ENCODE results near the gene MAPK7.

The MAPK7 gene

DNA sequence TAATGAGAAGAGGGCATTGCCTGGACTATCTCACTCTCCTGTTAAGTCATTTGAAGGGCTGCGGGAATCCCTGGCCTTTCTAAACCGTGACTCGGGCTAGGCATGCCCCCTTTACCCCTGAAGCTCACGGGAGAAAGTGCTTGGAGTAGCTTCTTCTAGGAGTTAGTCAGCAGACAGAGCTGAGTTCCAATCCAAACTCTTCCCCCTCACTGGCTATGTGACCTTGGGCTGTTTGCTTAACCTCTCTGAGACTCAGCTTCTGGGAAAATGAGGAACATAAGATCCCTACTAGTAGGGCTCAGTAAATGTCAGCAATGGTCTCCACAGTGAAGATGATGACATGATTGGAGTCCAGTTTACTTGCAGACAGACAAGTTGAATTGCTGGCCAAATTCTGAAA lies 10.1 kb upstream of the MAPK7 start:
- DNase-seq (ENCODE audit: low read depth in 2 of 2) = peak in 1 of 2 donors; percentile 50
- H3K4me3 ChIP-seq (replicated peaks in 1 of 2; ENCODE audit: low read depth in 2 of 2, low read length in 2 of 2) = no peak overlapping the region
- TF ChIP-seq, protein P1, sequence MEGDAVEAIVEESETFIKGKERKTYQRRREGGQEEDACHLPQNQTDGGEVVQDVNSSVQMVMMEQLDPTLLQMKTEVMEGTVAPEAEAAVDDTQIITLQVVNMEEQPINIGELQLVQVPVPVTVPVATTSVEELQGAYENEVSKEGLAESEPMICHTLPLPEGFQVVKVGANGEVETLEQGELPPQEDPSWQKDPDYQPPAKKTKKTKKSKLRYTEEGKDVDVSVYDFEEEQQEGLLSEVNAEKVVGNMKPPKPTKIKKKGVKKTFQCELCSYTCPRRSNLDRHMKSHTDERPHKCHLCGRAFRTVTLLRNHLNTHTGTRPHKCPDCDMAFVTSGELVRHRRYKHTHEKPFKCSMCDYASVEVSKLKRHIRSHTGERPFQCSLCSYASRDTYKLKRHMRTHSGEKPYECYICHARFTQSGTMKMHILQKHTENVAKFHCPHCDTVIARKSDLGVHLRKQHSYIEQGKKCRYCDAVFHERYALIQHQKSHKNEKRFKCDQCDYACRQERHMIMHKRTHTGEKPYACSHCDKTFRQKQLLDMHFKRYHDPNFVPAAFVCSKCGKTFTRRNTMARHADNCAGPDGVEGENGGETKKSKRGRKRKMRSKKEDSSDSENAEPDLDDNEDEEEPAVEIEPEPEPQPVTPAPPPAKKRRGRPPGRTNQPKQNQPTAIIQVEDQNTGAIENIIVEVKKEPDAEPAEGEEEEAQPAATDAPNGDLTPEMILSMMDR (IDR thresholded peaks at IDR 0.05; ENCODE audit: low read depth, low read length) = no peak

DNA sequence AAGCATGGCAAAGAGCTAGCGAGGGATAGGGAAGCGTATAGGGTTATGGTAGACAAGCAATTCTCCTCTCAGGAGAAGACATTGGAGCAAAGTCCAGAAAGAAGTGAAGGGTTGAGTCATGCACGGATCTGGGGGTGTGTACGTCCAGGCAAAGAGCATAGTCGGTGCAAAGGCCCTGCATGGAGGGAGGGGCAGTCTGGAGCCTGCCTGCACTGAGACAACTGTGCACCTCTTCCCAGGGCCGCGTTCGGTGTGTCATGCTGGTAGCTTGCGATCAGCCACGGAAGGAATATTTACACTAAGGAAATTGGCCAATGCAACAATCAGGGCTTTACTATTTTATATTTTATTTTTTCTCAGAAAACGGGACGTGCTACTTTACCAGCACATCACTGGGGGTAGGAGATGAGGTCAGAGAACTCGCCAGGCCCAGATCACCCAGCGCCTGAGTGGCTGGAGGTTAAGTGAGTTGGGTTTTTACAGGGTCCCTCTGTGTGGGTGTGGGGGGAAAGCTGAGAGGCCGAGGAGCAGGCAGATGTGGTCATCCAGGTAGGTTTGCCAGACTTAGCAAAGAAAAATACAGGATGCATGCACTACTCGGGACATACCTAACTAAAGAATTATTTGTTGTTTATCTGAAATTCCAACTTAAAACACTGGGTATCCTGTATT lies 9.1 kb upstream of the MAPK7 start:
- TF ChIP-seq, protein P1 (IDR thresholded peaks at IDR 0.05; ENCODE audit: low read depth, low read length) = no peak
- H3K4me3 ChIP-seq (replicated peaks in 1 of 2; ENCODE audit: low read depth in 2 of 2, low read length in 2 of 2) = no peak overlapping the region
- no peak for DNase-seq (ENCODE audit: low read depth in 2 of 2)

DNA sequence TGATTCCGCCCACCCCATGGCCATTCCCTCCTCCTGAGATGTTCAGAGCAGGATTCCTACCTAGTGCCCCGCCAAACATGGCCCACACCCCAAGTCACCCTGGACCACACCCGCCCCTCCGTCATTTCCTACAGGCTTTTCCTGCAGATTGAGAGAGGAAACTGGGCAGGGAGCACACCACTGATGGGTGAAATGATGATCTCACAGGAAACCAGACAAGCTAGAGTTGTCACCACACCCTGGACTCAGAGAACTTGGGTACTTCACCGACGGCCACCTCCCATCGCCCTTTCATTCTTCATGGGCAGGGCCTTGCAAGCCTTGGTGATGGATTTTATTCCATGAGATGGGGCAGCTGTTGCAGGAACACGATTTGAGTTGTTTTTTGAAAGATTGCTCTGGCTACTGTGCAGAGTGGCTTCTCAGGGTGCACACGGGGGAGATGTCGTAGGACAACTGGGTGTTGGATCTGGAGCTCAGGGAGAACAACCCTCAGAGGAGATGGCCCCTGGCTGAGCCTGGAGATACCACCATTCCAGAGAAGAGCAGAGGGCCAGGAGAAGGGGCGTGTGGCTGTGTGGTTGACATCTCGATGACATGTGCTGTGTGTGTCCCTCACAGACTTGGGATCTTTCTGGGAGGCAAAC lies 8.3 kb upstream of the MAPK7 start:
- DNase-seq (ENCODE audit: low read depth in 2 of 2) = peak in 1 of 2 donors; percentile 31
- H3K4me3 ChIP-seq (replicated peaks in 1 of 2; ENCODE audit: low read depth in 2 of 2, low read length in 2 of 2) = no peak overlapping the region
- TF ChIP-seq, protein P1 (IDR thresholded peaks at IDR 0.05; ENCODE audit: low read depth, low read length) = no peak

DNA sequence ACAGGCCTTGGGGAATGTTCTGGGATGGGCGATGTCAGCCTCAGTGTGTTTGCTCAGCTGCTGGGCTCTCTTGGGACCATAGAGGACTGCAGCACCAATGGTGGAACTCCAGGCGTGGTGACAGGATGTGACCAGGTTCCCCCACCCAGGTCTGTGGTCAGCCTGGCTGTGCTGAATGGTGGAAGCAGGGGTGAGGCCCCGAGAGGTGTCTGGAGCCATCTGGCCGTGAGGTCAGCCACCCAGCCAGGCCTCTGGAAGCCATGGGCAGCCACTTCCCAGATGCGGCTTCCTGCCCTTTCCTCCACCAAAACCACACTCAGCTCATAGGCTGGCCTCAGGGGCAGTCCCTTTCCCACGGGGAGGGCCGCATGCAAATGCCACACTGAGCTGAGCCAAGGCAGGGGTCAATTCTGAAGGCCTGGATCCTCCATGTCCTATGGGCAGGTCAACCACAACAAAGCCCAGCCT lies 7.8 kb upstream of the MAPK7 start:
- peak in 1 of 2 donors; percentile 61 for DNase-seq (ENCODE audit: low read depth in 2 of 2)
- no peak overlapping the region for H3K4me3 ChIP-seq (replicated peaks in 1 of 2; ENCODE audit: low read depth in 2 of 2, low read length in 2 of 2)
- TF ChIP-seq, protein P1 (IDR thresholded peaks at IDR 0.05; ENCODE audit: low read depth, low read length) = no peak

DNA sequence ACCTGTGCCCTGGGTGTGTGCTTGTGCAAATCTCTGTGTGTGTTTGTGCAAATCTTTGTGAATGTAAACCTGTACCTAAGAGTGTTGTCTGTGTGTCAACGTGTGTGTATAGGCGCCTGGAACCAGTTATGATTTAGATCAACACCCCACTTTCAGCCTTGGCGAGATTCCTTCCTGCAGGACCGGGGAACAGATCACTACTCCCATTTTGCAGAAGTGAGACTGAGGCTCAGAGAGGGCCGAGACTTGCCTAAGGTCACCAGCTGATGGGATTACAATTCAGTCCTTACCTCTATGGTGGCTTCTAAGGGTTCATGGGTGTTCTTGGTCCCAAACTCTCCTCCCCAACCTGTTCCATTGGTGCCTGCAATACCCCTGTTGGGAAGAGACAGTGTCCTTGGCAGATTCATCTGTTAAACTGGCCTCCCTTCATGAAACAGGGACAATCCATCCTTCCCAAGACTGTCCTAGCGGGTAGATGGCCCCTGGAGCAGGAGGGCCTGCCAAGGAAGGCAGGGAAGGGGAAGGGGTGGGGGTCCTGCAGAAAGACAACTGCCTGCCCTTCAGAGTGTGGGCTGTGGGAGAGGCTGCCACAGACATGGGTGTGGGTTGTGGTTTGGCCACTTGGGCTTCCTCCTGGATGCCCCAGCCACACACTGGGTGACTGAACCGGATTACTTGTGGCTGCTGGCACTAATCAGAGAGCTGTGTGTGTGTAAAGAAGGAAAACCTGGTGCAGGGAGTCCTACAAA lies 6.9 kb upstream of the MAPK7 start:
- DNase-seq (ENCODE audit: low read depth in 2 of 2) = no peak
- TF ChIP-seq, protein P1 (IDR thresholded peaks at IDR 0.05; ENCODE audit: low read depth, low read length) = no peak
- H3K4me3 ChIP-seq (replicated peaks in 1 of 2; ENCODE audit: low read depth in 2 of 2, low read length in 2 of 2) = no peak overlapping the region

DNA sequence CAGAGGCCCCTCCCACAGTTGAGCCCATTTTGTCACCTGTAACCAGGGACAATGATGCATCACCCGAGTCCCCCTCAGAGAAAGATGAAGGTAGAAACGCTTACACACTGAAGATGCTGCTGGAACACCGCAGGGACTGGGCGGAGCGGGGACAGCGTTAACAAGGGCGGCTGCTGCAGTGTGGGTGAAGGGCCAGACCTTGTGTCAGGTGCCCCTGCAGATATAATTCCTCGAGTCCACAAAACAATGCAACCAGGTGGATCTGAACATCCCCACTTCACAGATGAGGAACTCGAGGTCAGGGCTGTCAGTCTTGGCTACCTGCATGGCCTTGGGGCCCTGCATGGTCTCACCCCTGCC lies 6.3 kb upstream of the MAPK7 start:
- H3K4me3 ChIP-seq (replicated peaks in 1 of 2; ENCODE audit: low read depth in 2 of 2, low read length in 2 of 2) = no peak overlapping the region
- DNase-seq (ENCODE audit: low read depth in 2 of 2) = no peak
- TF ChIP-seq, protein P1 (IDR thresholded peaks at IDR 0.05; ENCODE audit: low read depth, low read length) = no peak
